Measurements from ENCODE around the gene EXOC2.

EXOC2 gene

GRCh38 chr6:445571-446417 is 247.1 kb downstream of the EXOC2 start:
- DNase-seq (ENCODE audit: low read depth), result no peak
- TF ChIP-seq CTCF (conservative IDR thresholded peaks at IDR 0.05; ENCODE audit: low read depth, low read length), result no peak
- no peak overlapping the region for H3K4me3 ChIP-seq (ENCODE audit: low read depth, low read length)

GRCh38 chr6:444653-445275 is 248.2 kb downstream of the EXOC2 start:
- TF ChIP-seq CTCF (conservative IDR thresholded peaks at IDR 0.05; ENCODE audit: low read depth, low read length), result no peak
- H3K4me3 ChIP-seq (ENCODE audit: low read depth, low read length), result no peak overlapping the region
- no peak for DNase-seq (ENCODE audit: low read depth)

GRCh38 chr6:443621-444159 is 249.2 kb downstream of the EXOC2 start:
- no peak for TF ChIP-seq CTCF (conservative IDR thresholded peaks at IDR 0.05; ENCODE audit: low read depth, low read length)
- no peak for DNase-seq (ENCODE audit: low read depth)

GRCh38 chr6:441126-441920 is 251.6 kb downstream of the EXOC2 start:
- DNase-seq (ENCODE audit: low read depth), result no peak
- H3K4me3 ChIP-seq (ENCODE audit: low read depth, low read length), result no peak overlapping the region
- no peak for TF ChIP-seq CTCF (conservative IDR thresholded peaks at IDR 0.05; ENCODE audit: low read depth, low read length)

More at GRCh38 chr6:443621-444159, 249.2 kb downstream of the EXOC2 start:
- no peak overlapping the region for H3K4me3 ChIP-seq (ENCODE audit: low read depth, low read length)

- no peak for DNase-seq (ENCODE audit: low read depth)
- no peak for TF ChIP-seq CTCF (conservative IDR thresholded peaks at IDR 0.05; ENCODE audit: low read depth, low read length)
- H3K4me3 ChIP-seq (ENCODE audit: low read depth, low read length), result no peak overlapping the region
Measured at GRCh38 chr6:439641-440167, 253.2 kb downstream of the EXOC2 start.

GRCh38 chr6:438634-439170 is 254.2 kb downstream of the EXOC2 start:
- H3K4me3 ChIP-seq (ENCODE audit: low read depth, low read length), result no peak overlapping the region
- DNase-seq (ENCODE audit: low read depth), result no peak
- no peak for TF ChIP-seq CTCF (conservative IDR thresholded peaks at IDR 0.05; ENCODE audit: low read depth, low read length)
